HEK293 (cell line): ENCODE data around the gene BRSK1.
A peak's percentile ranks its signal among the peaks of the same experiment; 100 is the strongest.

Source experiments
- BCL11B ChIP-seq: fragments of 450-650 bp; formaldehyde crosslinking; IDR thresholded peaks from 2 replicates; pipeline ENCODE4 v1.5.1; 2016; ENCODE audit warnings: low read depth, missing biosample characterization, missing genetic modification characterization
- EGR2 ChIP-seq: fragments of 450-650 bp; formaldehyde crosslinking; IDR thresholded peaks from 2 replicates; pipeline ENCODE4 v1.5.1; 2016; ENCODE audit warnings: low read depth, missing biosample characterization, missing genetic modification characterization
- GLIS2 ChIP-seq: fragments of 450-650 bp; formaldehyde crosslinking; IDR thresholded peaks from 2 replicates; pipeline ENCODE4 v1.5.1; 2016; ENCODE audit warnings: missing biosample characterization, missing genetic modification characterization
- KLF16 ChIP-seq: fragments of 450-650 bp; formaldehyde crosslinking; IDR thresholded peaks from 2 replicates; pipeline ENCODE4 v1.5.1; 2017; ENCODE audit warnings: missing biosample characterization, missing genetic modification characterization
- OSR2 ChIP-seq: fragments of 450-650 bp; formaldehyde crosslinking; IDR thresholded peaks from 2 replicates; pipeline ENCODE4 v1.5.1; 2016; ENCODE audit warnings: missing biosample characterization, missing genetic modification characterization
- PRDM4 ChIP-seq: fragments of 450-650 bp; formaldehyde crosslinking; IDR thresholded peaks from 2 replicates; pipeline ENCODE4 v1.5.1; 2017; ENCODE audit warnings: missing biosample characterization, missing genetic modification characterization
- SP7 ChIP-seq: fragments of 450-650 bp; formaldehyde crosslinking; IDR thresholded peaks from 2 replicates; pipeline ENCODE4 v1.5.1; 2016; ENCODE audit warnings: missing biosample characterization, missing genetic modification characterization
- YY2 ChIP-seq: fragments of 450-650 bp; formaldehyde crosslinking; IDR thresholded peaks from 2 replicates; pipeline ENCODE4 v1.5.1; 2016; ENCODE audit warnings: missing biosample characterization, missing genetic modification characterization
- ZBTB17 ChIP-seq: fragments of 450-650 bp; formaldehyde crosslinking; IDR thresholded peaks from 2 replicates; pipeline ENCODE4 v1.5.1; 2016; ENCODE audit warnings: missing biosample characterization, missing genetic modification characterization
- ZBTB7A ChIP-seq: fragments of 450-650 bp; formaldehyde crosslinking; IDR thresholded peaks from 2 replicates; pipeline ENCODE4 v1.5.1; 2016; ENCODE audit warnings: low read depth, missing biosample characterization, missing genetic modification characterization
- ZEB2 ChIP-seq: fragments of 450-650 bp; formaldehyde crosslinking; IDR thresholded peaks from 2 replicates; pipeline ENCODE4 v1.5.1; 2016; ENCODE audit warnings: missing biosample characterization, missing genetic modification characterization
- ZFP41 ChIP-seq: fragments of 450-650 bp; formaldehyde crosslinking; IDR thresholded peaks from 2 replicates; pipeline ENCODE4 v1.5.1; 2016; ENCODE audit warnings: missing biosample characterization, missing genetic modification characterization, borderline replicate concordance
- ZIC2 ChIP-seq: fragments of 450-650 bp; formaldehyde crosslinking; IDR thresholded peaks from 2 replicates; pipeline ENCODE4 v1.5.1; 2016; ENCODE audit warnings: missing biosample characterization, missing genetic modification characterization
- ZNF112 ChIP-seq: fragments of 450-650 bp; formaldehyde crosslinking; IDR thresholded peaks from 2 replicates; pipeline ENCODE4 v1.5.0; 2017; ENCODE audit warnings: missing biosample characterization, missing genetic modification characterization
- ZNF114 ChIP-seq: fragments of 450-650 bp; formaldehyde crosslinking; IDR thresholded peaks from 2 replicates; pipeline ENCODE4 v1.5.0; 2017; ENCODE audit warnings: missing biosample characterization, missing genetic modification characterization
- ZNF175 ChIP-seq: fragments of 450-650 bp; formaldehyde crosslinking; IDR thresholded peaks from 2 replicates; pipeline ENCODE4 v1.5.1; 2016; ENCODE audit warnings: missing biosample characterization, missing genetic modification characterization
- ZNF23 ChIP-seq: fragments of 450-650 bp; formaldehyde crosslinking; IDR thresholded peaks from 2 replicates; pipeline ENCODE4 v1.5.1; 2016; ENCODE audit warnings: missing biosample characterization, missing genetic modification characterization, borderline replicate concordance
- ZNF239 ChIP-seq: fragments of 450-650 bp; formaldehyde crosslinking; IDR thresholded peaks from 2 replicates; pipeline ENCODE4 v1.5.1; 2016; ENCODE audit warnings: missing biosample characterization, missing genetic modification characterization
- ZNF248 ChIP-seq: fragments of 450-650 bp; formaldehyde crosslinking; IDR thresholded peaks from 2 replicates; pipeline ENCODE4 v1.5.1; 2017; ENCODE audit warnings: missing biosample characterization, missing genetic modification characterization
- ZNF26 ChIP-seq: fragments of 450-650 bp; formaldehyde crosslinking; IDR thresholded peaks from 2 replicates; pipeline ENCODE4 v1.5.1; 2016; ENCODE audit warnings: missing biosample characterization, missing genetic modification characterization
- ZNF292 ChIP-seq: fragments of 450-650 bp; formaldehyde crosslinking; IDR thresholded peaks from 2 replicates; pipeline ENCODE4 v1.5.1; 2016; ENCODE audit warnings: low read depth, missing biosample characterization, missing genetic modification characterization, borderline replicate concordance
- ZNF394 ChIP-seq: fragments of 450-650 bp; formaldehyde crosslinking; IDR thresholded peaks from 2 replicates; pipeline ENCODE4 v1.5.1; 2016; ENCODE audit warnings: missing biosample characterization, missing genetic modification characterization, mild to moderate bottlenecking, moderate library complexity, borderline replicate concordance
- ZNF426 ChIP-seq: fragments of 450-650 bp; formaldehyde crosslinking; IDR thresholded peaks from 2 replicates; pipeline ENCODE4 v1.5.1; 2017; ENCODE audit warnings: missing biosample characterization, missing genetic modification characterization, mild to moderate bottlenecking, inconsistent platforms, moderate library complexity
- ZNF585B ChIP-seq: fragments of 450-650 bp; formaldehyde crosslinking; IDR thresholded peaks from 2 replicates; pipeline ENCODE4 v1.5.1; 2016; ENCODE audit warnings: missing biosample characterization, missing genetic modification characterization
- ZNF701 ChIP-seq: fragments of 450-650 bp; formaldehyde crosslinking; IDR thresholded peaks from 2 replicates; pipeline ENCODE4 v1.5.1; 2016; ENCODE audit warnings: missing biosample characterization, missing genetic modification characterization
- ZNF785 ChIP-seq: fragments of 450-650 bp; formaldehyde crosslinking; IDR thresholded peaks from 2 replicates; pipeline ENCODE4 v1.5.1; 2016; ENCODE audit warnings: missing biosample characterization, missing genetic modification characterization
- TF ChIP-seq, protein P1 (sequence below): fragments of 450-650 bp; formaldehyde crosslinking; IDR thresholded peaks from 2 replicates; pipeline ENCODE4 v1.5.1; 2016; ENCODE audit warnings: missing biosample characterization, missing genetic modification characterization, borderline replicate concordance
- TF ChIP-seq, protein P2 (sequence below): fragments of 450-650 bp; formaldehyde crosslinking; IDR thresholded peaks from 2 replicates; pipeline ENCODE4 v1.5.1; 2016; ENCODE audit warnings: missing biosample characterization, missing genetic modification characterization
- TF ChIP-seq, protein P3 (sequence below): fragments of 450-650 bp; formaldehyde crosslinking; IDR thresholded peaks from 2 replicates; pipeline ENCODE4 v1.5.1; 2017; ENCODE audit warnings: missing biosample characterization, missing genetic modification characterization

The BRSK1 gene

GRCh38 chr19:55258476-55258827 lies 25.3 kb upstream of the BRSK1 start (continued):
- TF ChIP-seq ZBTB17 (tag by site-specific recombination) (no peak), KLF16 (no peak), ZFP41 (no peak), ZNF248 (no peak), BCL11B (peak; percentile 42; the same call in 1 of the 2 replicates), YY2 (tag by site-specific recombination) (no peak), ZNF585B (tag by site-specific recombination) (no peak), ZNF426 (tag by site-specific recombination) (no peak), ZNF394 (tag by site-specific recombination) (no peak), PRDM4 (tag by site-specific recombination) (0 out of 2 replicates have a peak, but pooled peaks have one; percentile 7), ZNF26 (no peak), ZNF701 (no peak), ZBTB7A (tag by site-specific recombination) (peak; percentile 35; the same call in 1 of the 2 replicates), ZNF292 (no peak), GLIS2 (tag by site-specific recombination) (no peak), ZNF239 (tag by site-specific recombination) (no peak), OSR2 (tag by site-specific recombination) (no peak), ZNF175 (tag by site-specific recombination) (no peak), ZNF114 (tag by site-specific recombination) (no peak), ZNF112 (tag by site-specific recombination) (no peak), EGR2 (tag by site-specific recombination) (no peak), SP7 (no peak), ZIC2 (tag by site-specific recombination) (no peak), ZEB2 (tag by site-specific recombination) (no peak), ZNF23 (tag by site-specific recombination) (0 out of 2 replicates have a peak, but pooled peaks have one; percentile 36), ZNF785 (tag by site-specific recombination) (0 out of 2 replicates have a peak, but pooled peaks have one; percentile 70)
- TF ChIP-seq, protein P1, sequence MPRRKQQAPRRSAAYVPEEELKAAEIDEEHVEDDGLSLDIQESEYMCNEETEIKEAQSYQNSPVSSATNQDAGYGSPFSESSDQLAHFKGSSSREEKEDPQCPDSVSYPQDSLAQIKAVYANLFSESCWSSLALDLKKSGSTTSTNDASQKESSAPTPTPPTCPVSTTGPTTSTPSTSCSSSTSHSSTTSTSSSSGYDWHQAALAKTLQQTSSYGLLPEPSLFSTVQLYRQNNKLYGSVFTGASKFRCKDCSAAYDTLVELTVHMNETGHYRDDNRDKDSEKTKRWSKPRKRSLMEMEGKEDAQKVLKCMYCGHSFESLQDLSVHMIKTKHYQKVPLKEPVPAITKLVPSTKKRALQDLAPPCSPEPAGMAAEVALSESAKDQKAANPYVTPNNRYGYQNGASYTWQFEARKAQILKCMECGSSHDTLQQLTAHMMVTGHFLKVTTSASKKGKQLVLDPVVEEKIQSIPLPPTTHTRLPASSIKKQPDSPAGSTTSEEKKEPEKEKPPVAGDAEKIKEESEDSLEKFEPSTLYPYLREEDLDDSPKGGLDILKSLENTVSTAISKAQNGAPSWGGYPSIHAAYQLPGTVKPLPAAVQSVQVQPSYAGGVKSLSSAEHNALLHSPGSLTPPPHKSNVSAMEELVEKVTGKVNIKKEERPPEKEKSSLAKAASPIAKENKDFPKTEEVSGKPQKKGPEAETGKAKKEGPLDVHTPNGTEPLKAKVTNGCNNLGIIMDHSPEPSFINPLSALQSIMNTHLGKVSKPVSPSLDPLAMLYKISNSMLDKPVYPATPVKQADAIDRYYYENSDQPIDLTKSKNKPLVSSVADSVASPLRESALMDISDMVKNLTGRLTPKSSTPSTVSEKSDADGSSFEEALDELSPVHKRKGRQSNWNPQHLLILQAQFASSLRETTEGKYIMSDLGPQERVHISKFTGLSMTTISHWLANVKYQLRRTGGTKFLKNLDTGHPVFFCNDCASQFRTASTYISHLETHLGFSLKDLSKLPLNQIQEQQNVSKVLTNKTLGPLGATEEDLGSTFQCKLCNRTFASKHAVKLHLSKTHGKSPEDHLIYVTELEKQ: no peak
- TF ChIP-seq, protein P2, sequence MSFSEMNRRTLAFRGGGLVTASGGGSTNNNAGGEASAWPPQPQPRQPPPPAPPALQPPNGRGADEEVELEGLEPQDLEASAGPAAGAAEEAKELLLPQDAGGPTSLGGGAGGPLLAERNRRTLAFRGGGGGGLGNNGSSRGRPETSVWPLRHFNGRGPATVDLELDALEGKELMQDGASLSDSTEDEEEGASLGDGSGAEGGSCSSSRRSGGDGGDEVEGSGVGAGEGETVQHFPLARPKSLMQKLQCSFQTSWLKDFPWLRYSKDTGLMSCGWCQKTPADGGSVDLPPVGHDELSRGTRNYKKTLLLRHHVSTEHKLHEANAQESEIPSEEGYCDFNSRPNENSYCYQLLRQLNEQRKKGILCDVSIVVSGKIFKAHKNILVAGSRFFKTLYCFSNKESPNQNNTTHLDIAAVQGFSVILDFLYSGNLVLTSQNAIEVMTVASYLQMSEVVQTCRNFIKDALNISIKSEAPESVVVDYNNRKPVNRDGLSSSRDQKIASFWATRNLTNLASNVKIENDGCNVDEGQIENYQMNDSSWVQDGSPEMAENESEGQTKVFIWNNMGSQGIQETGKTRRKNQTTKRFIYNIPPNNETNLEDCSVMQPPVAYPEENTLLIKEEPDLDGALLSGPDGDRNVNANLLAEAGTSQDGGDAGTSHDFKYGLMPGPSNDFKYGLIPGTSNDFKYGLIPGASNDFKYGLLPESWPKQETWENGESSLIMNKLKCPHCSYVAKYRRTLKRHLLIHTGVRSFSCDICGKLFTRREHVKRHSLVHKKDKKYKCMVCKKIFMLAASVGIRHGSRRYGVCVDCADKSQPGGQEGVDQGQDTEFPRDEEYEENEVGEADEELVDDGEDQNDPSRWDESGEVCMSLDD (tag by site-specific recombination): no peak
- TF ChIP-seq, protein P3, sequence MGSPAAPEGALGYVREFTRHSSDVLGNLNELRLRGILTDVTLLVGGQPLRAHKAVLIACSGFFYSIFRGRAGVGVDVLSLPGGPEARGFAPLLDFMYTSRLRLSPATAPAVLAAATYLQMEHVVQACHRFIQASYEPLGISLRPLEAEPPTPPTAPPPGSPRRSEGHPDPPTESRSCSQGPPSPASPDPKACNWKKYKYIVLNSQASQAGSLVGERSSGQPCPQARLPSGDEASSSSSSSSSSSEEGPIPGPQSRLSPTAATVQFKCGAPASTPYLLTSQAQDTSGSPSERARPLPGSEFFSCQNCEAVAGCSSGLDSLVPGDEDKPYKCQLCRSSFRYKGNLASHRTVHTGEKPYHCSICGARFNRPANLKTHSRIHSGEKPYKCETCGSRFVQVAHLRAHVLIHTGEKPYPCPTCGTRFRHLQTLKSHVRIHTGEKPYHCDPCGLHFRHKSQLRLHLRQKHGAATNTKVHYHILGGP (tag by site-specific recombination): no peak
- TF ChIP-seq, all 188 proteins: peak for 8
